GM21360 (cell line): Measurements from ENCODE around the gene FILIP1L.

Experiments
- ATAC-seq: cut with Tn5 transposase; IDR thresholded peaks from one replicate; pipeline ENCODE4 v1.9.1; 2021; ENCODE audit warnings: mild to moderate bottlenecking, moderate library complexity; ENCODE audit not compliant: unreplicated experiment

The FILIP1L gene

GRCh38 chr3:99981138-99981537 lies 133.2 kb downstream of the FILIP1L start:
- ATAC-seq = no peak

- ATAC-seq = no peak
Measured at GRCh38 chr3:99980606-99981005, 133.7 kb downstream of the FILIP1L start.

- no peak for ATAC-seq
Measured at GRCh38 chr3:99978221-99978620, 136.1 kb downstream of the FILIP1L start.

- no peak for ATAC-seq
Measured at GRCh38 chr3:99976584-99976983, 137.7 kb downstream of the FILIP1L start.

DNA sequence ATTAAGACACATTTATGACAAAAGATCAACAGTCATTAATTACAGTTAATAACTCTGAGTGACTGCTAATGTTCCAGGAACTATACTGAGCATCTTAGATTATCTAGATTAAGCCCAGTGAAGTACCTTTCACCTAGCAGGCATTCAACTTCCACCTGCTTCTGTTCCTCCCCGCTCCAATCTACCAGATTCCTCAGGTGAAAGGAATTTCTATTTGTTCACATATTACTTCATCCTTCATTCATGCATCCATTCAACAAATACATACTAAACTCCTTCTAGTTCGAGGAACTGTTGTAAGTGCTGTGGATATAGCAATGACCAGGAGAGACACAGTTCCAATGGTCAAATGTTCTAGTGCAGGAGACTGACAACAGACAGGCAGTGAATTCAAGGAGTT lies 139.3 kb downstream of the FILIP1L start:
- ATAC-seq = no peak

DNA sequence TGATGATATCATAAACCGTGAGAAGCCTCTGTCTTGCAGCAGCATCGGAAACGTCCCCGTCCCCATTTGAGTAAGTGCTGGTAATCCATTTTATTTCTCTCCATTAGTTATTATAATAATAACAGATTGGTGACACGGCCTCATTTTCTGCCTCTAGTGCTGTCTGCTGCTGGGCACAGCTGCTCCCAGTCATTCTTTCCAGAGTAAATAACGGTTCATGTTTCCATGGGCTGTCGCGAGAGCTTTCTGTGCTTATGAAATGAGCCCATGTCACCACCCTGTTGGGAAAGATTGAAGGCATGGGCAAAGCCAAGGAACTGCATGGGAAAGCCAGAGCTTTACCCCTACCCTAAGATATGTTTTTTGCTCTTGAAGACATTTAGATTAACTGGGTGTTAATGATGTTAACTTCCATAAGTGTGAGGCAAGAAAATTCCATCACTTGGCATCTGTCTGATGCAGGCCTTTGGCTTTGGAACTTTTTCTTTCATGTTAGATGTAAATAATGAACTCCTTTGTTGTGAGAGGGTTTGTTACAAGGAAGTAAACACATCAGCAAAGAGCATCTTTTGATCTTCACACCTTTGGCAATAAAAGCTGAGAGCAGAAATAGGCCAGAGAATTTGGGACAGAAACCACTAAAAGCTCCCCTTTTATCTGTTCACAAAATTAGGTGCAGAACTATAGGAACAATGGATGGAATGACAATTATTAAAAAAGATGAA lies 141.8 kb downstream of the FILIP1L start:
- ATAC-seq = no peak

DNA sequence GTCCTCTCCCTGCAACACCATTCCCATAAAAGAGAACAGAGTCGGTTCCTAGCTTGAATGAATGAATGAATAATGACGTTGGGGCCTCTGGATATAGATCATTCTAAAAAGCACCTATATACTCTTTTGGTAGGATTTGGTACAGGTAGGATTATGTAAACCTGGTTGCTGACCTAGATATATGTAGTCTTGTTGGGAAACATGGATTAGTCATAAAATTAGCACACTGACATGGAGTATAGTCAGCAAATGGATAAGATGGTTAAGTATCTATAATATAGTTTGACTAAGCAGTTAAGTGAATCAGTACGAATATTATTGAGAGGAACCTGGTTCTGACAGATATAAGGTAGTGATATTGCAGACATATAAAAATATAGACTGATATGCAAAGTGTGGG lies 142.5 kb downstream of the FILIP1L start:
- no peak for ATAC-seq

DNA sequence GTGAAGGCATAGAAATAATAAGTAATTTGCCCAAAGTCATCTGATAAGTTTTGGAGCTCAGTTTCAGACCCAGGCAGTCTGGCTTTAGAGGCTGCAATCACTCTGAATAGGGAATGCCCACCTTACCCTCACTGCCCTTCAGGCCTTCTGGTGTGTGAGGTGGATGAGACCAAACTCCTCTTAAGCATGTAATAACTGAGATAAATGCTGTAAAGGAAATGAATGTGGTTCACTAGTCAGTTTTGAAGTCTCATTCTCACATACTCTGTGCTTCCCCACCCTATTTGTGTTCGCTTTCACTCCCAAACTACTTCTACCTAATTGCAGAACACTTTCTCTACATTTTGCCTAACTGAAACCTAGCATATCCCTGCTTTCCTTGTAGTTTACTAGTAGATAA lies 144.1 kb downstream of the FILIP1L start:
- peak; percentile 93 for ATAC-seq

GRCh38 chr3:99969136-99969535 lies 145.2 kb downstream of the FILIP1L start:
- no peak for ATAC-seq

- ATAC-seq = no peak
Measured at GRCh38 chr3:99967796-99968195, 146.5 kb downstream of the FILIP1L start.

DNA sequence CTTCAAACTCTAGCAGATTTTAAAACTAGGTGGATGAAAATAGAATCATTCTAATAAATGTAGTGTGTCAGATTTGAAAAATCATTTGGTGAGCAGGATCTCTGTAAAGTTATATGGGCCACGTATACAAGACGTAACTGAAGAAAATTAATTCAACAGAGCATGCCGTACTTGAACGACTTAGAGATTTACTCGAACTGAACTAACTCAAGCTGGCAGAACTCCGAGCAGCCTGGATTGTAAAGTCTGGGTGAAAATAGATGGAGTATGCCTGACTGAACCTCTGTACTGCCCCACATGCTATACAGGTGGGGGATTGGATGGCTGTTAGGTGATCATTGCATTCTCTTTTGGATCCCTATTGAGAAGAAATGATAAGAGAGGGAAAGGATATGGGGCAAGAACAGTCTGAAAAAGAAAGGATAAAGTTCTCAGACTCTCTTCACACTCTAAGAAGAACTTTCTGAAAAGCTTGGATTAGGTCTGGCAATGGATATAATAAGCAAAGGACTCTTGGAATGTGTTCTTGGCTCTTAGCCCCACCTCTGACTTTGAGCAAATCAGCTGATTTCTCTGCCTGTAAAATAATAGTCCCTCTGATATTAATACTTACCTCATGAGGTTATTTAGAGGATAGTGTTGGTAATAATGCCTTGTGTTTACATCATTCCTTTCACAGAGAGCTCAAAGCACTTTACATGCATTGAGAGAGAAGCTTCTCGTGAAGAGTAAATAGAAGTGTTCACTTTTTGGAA lies 147.5 kb downstream of the FILIP1L start:
- no peak for ATAC-seq

GRCh38 chr3:99965681-99966408 lies 148.5 kb downstream of the FILIP1L start:
- ATAC-seq = no peak

GRCh38 chr3:99965077-99965476 lies 149.2 kb downstream of the FILIP1L start:
- ATAC-seq = no peak

DNA sequence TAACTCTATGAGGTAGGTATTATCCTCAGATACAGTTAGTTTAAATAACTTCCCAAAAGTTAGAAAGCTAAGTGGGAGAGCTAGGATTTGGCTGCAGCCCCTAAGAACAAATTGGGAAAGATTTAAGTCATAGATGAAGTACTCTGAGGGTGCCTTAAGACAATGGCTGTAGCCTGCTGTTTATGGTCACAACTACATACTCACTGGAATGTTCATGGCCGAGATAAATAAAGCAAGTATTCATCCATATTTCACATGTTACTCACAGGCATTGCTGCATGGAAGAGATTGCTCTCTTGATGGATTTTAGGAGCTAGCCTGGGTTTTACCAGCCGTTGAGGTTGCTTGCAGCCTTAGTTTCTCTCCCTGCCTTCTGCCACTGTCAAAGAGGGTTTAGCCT lies 151.6 kb downstream of the FILIP1L start:
- ATAC-seq = no peak

- no peak for ATAC-seq
Measured at GRCh38 chr3:99961756-99962515, 152.4 kb downstream of the FILIP1L start.

DNA sequence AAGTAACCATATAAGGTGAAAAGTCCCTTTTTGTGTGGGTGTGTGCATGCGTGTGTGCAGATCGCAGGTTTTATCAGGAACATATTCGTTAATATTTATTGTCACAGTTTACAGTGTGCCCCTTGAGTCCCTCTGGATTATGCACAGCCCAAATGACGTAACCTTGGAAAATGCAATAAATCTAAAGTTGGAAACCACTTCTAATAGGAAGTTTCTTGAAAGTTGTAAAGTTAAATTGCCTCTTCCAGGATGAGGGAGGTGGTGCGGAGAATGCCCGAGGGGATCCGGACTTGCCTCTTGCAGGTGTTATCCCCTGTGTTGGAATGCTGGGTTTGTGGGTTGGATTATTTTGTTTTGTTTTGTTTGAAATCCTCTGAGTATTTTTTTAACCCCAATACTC lies 153.4 kb downstream of the FILIP1L start:
- no peak for ATAC-seq

- no peak for ATAC-seq
Measured at GRCh38 chr3:99960123-99960878, 154.0 kb downstream of the FILIP1L start.

- ATAC-seq = no peak
Measured at GRCh38 chr3:99958222-99958912, 155.9 kb downstream of the FILIP1L start.

- ATAC-seq = no peak
Measured at GRCh38 chr3:99957151-99957796, 157.0 kb downstream of the FILIP1L start.
